Naive thymus-derived CD4-positive, alpha-beta T cell (primary cell): ENCODE measurements around the gene PLA2G7. TPM values are rescaled to one million over a fixed set of nuclear protein-coding genes. Genes with fewer than 3 reads are reported as not detected.

Experiments
- ATAC-seq: fragments of 150-1000 bp; cut with Tn5 transposase; 2 replicates; pipeline ENCODE4 v1.10.0; 2021; ENCODE audit warnings: mild to moderate bottlenecking, moderate library complexity
- CTCF ChIA-PET: fragments of 350-600 bp; sonication (Branson Sonifier 250); formaldehyde crosslinking; loops from one replicate; lab custom pipeline; 2021; ENCODE audit warnings: antibody characterized with exemption; lab: Charles Lee
- POLR2A ChIA-PET: fragments of 350-600 bp; sonication (Branson Sonifier 250); formaldehyde crosslinking; loops from one replicate; lab custom pipeline; 2021; ENCODE audit warnings: antibody characterized with exemption, inconsistent platforms; lab: Charles Lee
- DNase-seq, 9 donors: peaks; one replicate each; pipeline versions ENCODE4 v3.0.0 to v3.0.0-alpha.2; 2020 to 2022; ENCODE audit warnings: mixed read lengths in 1 of 9
- H3K27ac ChIP-seq: one replicate; pipeline ENCODE4 v1.7.0; 2013; ENCODE audit warnings: mild to moderate bottlenecking, low read depth, low read length, moderate library complexity
- H3K27me3 ChIP-seq, 2 donors: one replicate each; pipeline ENCODE4 v1.7.0; 2013; ENCODE audit warnings: low read length in 2 of 2, mild to moderate bottlenecking in 2 of 2, moderate library complexity in 2 of 2; ENCODE audit not compliant: control insufficient read depth in 2 of 2, insufficient read depth in 2 of 2
- H3K36me3 ChIP-seq, 3 experiments: 1 replicate in 2 of 3; 2 replicates in 1 of 3; pipeline ENCODE4 v1.7.0; 2013; ENCODE audit warnings: low read length in 3 of 3, mild to moderate bottlenecking in 3 of 3, moderate library complexity in 1 of 3; ENCODE audit not compliant: insufficient read depth in 3 of 3, control insufficient read depth in 2 of 3
- H3K4me1 ChIP-seq, 2 donors: one replicate each; pipeline ENCODE4 v1.7.0; 2013; ENCODE audit warnings: low read length in 2 of 2, mild to moderate bottlenecking in 2 of 2, moderate library complexity in 1 of 2; ENCODE audit not compliant: control insufficient read depth in 2 of 2, insufficient read depth in 2 of 2
- H3K4me3 ChIP-seq: 2 replicates; pipeline ENCODE4 v1.7.0; 2013; ENCODE audit warnings: mild to moderate bottlenecking, low read length
- H3K9me3 ChIP-seq, 3 experiments: 1 replicate in 2 of 3; 2 replicates in 1 of 3; pipeline ENCODE4 v1.7.0; 2013; ENCODE audit warnings: low read length in 3 of 3; ENCODE audit not compliant: control insufficient read depth in 2 of 3
- H3K27ac Mint-ChIP-seq, 9 donors: one replicate each; pipeline ENCODE4 v1.8.0; 2020 to 2022; ENCODE audit warnings: mixed read lengths in 9 of 9, mild to moderate bottlenecking in 8 of 9, moderate library complexity in 5 of 9, inconsistent platforms in 2 of 9
- H3K27me3 Mint-ChIP-seq, 5 donors: one replicate each; pipeline ENCODE4 v1.8.0; 2021 to 2022; ENCODE audit warnings: mixed read lengths in 5 of 5, mild to moderate bottlenecking in 1 of 5
- H3K36me3 Mint-ChIP-seq, 5 donors: one replicate each; pipeline ENCODE4 v1.8.0; 2020 to 2022; ENCODE audit warnings: mixed read lengths in 5 of 5, mild to moderate bottlenecking in 3 of 5, inconsistent platforms in 1 of 5
- H3K4me1 Mint-ChIP-seq, 7 donors: one replicate each; pipeline ENCODE4 v1.8.0; 2020 to 2022; ENCODE audit warnings: mixed read lengths in 7 of 7, mild to moderate bottlenecking in 3 of 7, inconsistent platforms in 1 of 7
- H3K4me3 Mint-ChIP-seq, 10 donors: one replicate each; pipeline ENCODE4 v1.8.0; 2020 to 2022; ENCODE audit warnings: mild to moderate bottlenecking in 10 of 10, mixed read lengths in 10 of 10, moderate library complexity in 6 of 10, inconsistent platforms in 2 of 10
- H3K9me3 Mint-ChIP-seq, 11 donors: one replicate each; pipeline ENCODE4 v1.8.0; 2020 to 2022; ENCODE audit warnings: mixed read lengths in 11 of 11, mild to moderate bottlenecking in 4 of 11, inconsistent platforms in 1 of 11, moderate library complexity in 1 of 11
- intact Hi-C, 2 donors: fragments of 100-400 bp; cut with micrococcal nuclease; formaldehyde crosslinking; loops; one replicate each; pipeline ENCODE4 v1.15.1; 2023
- polyA plus RNA-seq, 2 donors: library from polyadenylated mRNA; unstranded; fragments of 300-500 nt; fragmentation: Illumina TruSeq; gene quantifications; one replicate each; pipeline ENCODE4 v1.2.3, GENCODE V29; 2021
- total RNA-seq, 6 experiments: library from RNA in 5 of 6; stranded (reverse) in 5 of 6; gene quantifications; 1 replicate in 5 of 6; 2 replicates in 1 of 6; pipeline ENCODE4 v1.2.3 and lab custom pipeline; 2021 to 2026

Gene PLA2G7
- total and polyA plus RNA-seq, 7 experiments from 2014 or later = 0.88 to 8.9 (median 6.2) TPM; not detected in 3

DNA sequence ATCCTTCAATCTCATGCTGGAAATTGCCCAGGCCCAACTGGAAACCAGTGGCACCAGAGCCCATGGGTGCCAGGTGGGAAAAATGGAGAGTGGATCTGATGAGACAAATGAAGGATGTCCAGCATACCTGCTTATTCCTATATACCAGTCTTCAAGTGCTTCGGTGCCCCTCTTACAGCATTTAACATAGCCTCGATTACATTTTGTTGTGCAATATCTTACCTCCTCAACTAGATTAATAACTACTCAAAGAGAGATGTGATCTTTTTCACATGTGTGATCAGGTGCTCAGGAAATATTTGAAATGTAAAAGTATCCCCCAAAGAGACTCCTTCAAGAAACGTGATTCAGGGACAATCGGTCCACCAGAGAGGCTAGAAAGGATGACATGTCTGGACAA is 6.7 kb upstream of the PLA2G7 start:
- DNase-seq (no peak), ATAC-seq (no peak)
- ChIA-PET CTCF (no interaction called here), POLR2A (no interaction called here)
- H3K36me3 Mint-ChIP-seq = no peaks in the 10 kb centered on the region
- H3K4me1 Mint-ChIP-seq = no peaks in the 10 kb centered on the region
- H3K9me3 Mint-ChIP-seq = peaks cover 0 to 8% (median 0%) of the 10 kb centered on the region in 11 donors
- H3K4me3 ChIP-seq = no peak overlapping the region
- H3K9me3 ChIP-seq = no peaks in the 10 kb centered on the region
- no peaks in the 10 kb centered on the region for H3K27me3 ChIP-seq
- no peak overlapping the region for H3K4me3 Mint-ChIP-seq
- H3K27me3 Mint-ChIP-seq = peaks cover 14 to 53% (median 41%) of the 10 kb centered on the region in 5 donors
- no peaks in the 10 kb centered on the region for H3K4me1 ChIP-seq
- no peaks in the 10 kb centered on the region for H3K36me3 ChIP-seq
- H3K27ac ChIP-seq = no peak overlapping the region
- intact Hi-C loops = no loop called here
- no peak overlapping the region for H3K27ac Mint-ChIP-seq

GRCh38 chr6:46741482-46741881 is 6.3 kb upstream of the PLA2G7 start:
- H3K36me3 Mint-ChIP-seq = no peaks in the 10 kb centered on the region
- intact Hi-C loops = no loop called here
- H3K4me1 ChIP-seq = no peaks in the 10 kb centered on the region
- H3K4me1 Mint-ChIP-seq = peaks cover 0 to 1% (median 0%) of the 10 kb centered on the region in 7 donors
- H3K27me3 Mint-ChIP-seq = peaks cover 16 to 55% (median 45%) of the 10 kb centered on the region in 5 donors
- H3K9me3 ChIP-seq = no peaks in the 10 kb centered on the region
- CTCF ChIA-PET = no interaction called here
- no peaks in the 10 kb centered on the region for H3K36me3 ChIP-seq
- no peak overlapping the region for H3K27ac Mint-ChIP-seq
- H3K27ac ChIP-seq = no peak overlapping the region
- H3K27me3 ChIP-seq = no peaks in the 10 kb centered on the region
- H3K4me3 ChIP-seq = no peak overlapping the region
- ATAC-seq = no peak
- POLR2A ChIA-PET = no interaction called here
- no peak overlapping the region for H3K4me3 Mint-ChIP-seq
- H3K9me3 Mint-ChIP-seq = peaks cover 0 to 8% (median 0%) of the 10 kb centered on the region in 11 donors
- no peak for DNase-seq

- H3K9me3 ChIP-seq = no peaks in the 10 kb centered on the region
- DNase-seq (no peak), ATAC-seq (no peak)
- no peak overlapping the region for H3K27ac ChIP-seq
- no peaks in the 10 kb centered on the region for H3K4me1 ChIP-seq
- ChIA-PET POLR2A (no interaction called here), CTCF (no interaction called here)
- peaks cover 0 to 25% (median 14%) of the 10 kb centered on the region in 7 donors for H3K4me1 Mint-ChIP-seq
- H3K27me3 ChIP-seq = no peaks in the 10 kb centered on the region
- H3K4me3 ChIP-seq = no peak overlapping the region
- intact Hi-C loops = no loop called here
- no peaks in the 10 kb centered on the region for H3K36me3 ChIP-seq
- no peak overlapping the region for H3K4me3 Mint-ChIP-seq
- H3K36me3 Mint-ChIP-seq = no peaks in the 10 kb centered on the region
- peaks cover 0 to 5% (median 0%) of the 10 kb centered on the region in 11 donors for H3K9me3 Mint-ChIP-seq
- peak overlapping the region in 1 of 9 donors; percentile 15 for H3K27ac Mint-ChIP-seq
- peaks cover 56 to 71% (median 66%) of the 10 kb centered on the region in 5 donors for H3K27me3 Mint-ChIP-seq
Observed at GRCh38 chr6:46736906-46737305, 1.7 kb upstream of the PLA2G7 start.

DNA sequence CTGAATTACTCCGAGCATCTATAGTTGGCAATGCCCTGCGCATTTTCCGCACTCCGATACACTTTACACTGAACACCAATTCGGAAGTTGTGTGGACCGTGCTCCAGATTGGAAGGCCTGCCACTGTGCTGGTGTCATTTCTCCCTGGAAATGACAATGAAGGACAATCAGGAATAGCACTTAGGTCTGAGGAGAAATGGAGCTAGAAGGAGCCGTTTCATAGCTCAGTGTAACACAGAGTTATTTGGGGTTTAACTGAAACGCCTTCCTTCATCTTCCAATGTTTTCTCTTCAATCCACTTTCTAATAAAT is 501 bp upstream of the PLA2G7 start:
- Histone ChIP-seq H3K9me3 (no peaks in the 10 kb centered on the region), H3K27me3 (no peaks in the 10 kb centered on the region), H3K4me1 (no peaks in the 10 kb centered on the region), H3K27ac (no peak overlapping the region), H3K36me3 (no peaks in the 10 kb centered on the region), H3K4me3 (no peak overlapping the region)
- Mint-ChIP-seq H3K4me1 (peaks cover 0 to 25% (median 14%) of the 10 kb centered on the region in 7 donors), H3K4me3 (peak overlapping the region in 5 of 10 donors; percentile 20 to 53 (median 32)), H3K27ac (no peak overlapping the region), H3K9me3 (peaks cover 0 to 5% (median 0%) of the 10 kb centered on the region in 11 donors), H3K27me3 (peaks cover 61 to 76% (median 67%) of the 10 kb centered on the region in 5 donors), H3K36me3 (no peaks in the 10 kb centered on the region)
- ATAC-seq = no peak
- intact Hi-C loops = no loop called here
- no peak for DNase-seq
- ChIA-PET POLR2A (no interaction called here), CTCF (interaction anchor here (0.6 kb wide), 1 partner anchor 9 kb away, joined by 4 read pairs; no protein-coding TSS in a partner anchor)

GRCh38 chr6:46733341-46733801 is 1.8 kb downstream of the PLA2G7 start:
- no peaks in the 10 kb centered on the region for H3K36me3 ChIP-seq
- H3K9me3 Mint-ChIP-seq = peaks cover 0 to 5% (median 0%) of the 10 kb centered on the region in 11 donors
- H3K36me3 Mint-ChIP-seq = no peaks in the 10 kb centered on the region
- intact Hi-C loops = no loop called here
- ATAC-seq (no peak), DNase-seq (no peak)
- no peaks in the 10 kb centered on the region for H3K27me3 ChIP-seq
- no peak overlapping the region for H3K4me3 ChIP-seq
- ChIA-PET POLR2A (no interaction called here), CTCF (no interaction called here)
- no peak overlapping the region for H3K27ac ChIP-seq
- peak overlapping the region in 3 of 10 donors; percentile 7 to 70 (median 31) for H3K4me3 Mint-ChIP-seq
- no peaks in the 10 kb centered on the region for H3K9me3 ChIP-seq
- H3K4me1 Mint-ChIP-seq = peaks cover 0 to 25% (median 14%) of the 10 kb centered on the region in 7 donors
- H3K4me1 ChIP-seq = no peaks in the 10 kb centered on the region
- H3K27me3 Mint-ChIP-seq = peaks cover 58 to 73% (median 70%) of the 10 kb centered on the region in 5 donors
- H3K27ac Mint-ChIP-seq = no peak overlapping the region

- no peaks in the 10 kb centered on the region for H3K36me3 ChIP-seq
- Mint-ChIP-seq H3K27me3 (peaks cover 46 to 63% (median 57%) of the 10 kb centered on the region in 5 donors), H3K4me1 (peaks cover 0 to 19% (median 10%) of the 10 kb centered on the region in 7 donors), H3K36me3 (no peaks in the 10 kb centered on the region), H3K27ac (no peak overlapping the region), H3K9me3 (peaks cover 0 to 5% (median 0%) of the 10 kb centered on the region in 11 donors), H3K4me3 (no peak overlapping the region)
- intact Hi-C loops = no loop called here
- H3K27me3 ChIP-seq = no peaks in the 10 kb centered on the region
- H3K4me1 ChIP-seq = no peaks in the 10 kb centered on the region
- ChIA-PET POLR2A (no interaction called here), CTCF (no interaction called here)
- ATAC-seq = peak; percentile 72
- H3K4me3 ChIP-seq = no peak overlapping the region
- no peak for DNase-seq
- H3K27ac ChIP-seq = no peak overlapping the region
- no peaks in the 10 kb centered on the region for H3K9me3 ChIP-seq
Observed at GRCh38 chr6:46730921-46731461, 4.2 kb downstream of the PLA2G7 start.

- H3K4me3 ChIP-seq = no peak overlapping the region
- H3K4me1 ChIP-seq = no peaks in the 10 kb centered on the region
- H3K27ac Mint-ChIP-seq = no peak overlapping the region
- no peak for ATAC-seq
- ChIA-PET CTCF (no interaction called here), POLR2A (no interaction called here)
- peaks cover 0 to 19% (median 9%) of the 10 kb centered on the region in 7 donors for H3K4me1 Mint-ChIP-seq
- intact Hi-C loops = no loop called here
- no peak overlapping the region for H3K4me3 Mint-ChIP-seq
- no peak overlapping the region for H3K27ac ChIP-seq
- H3K36me3 Mint-ChIP-seq = no peaks in the 10 kb centered on the region
- H3K36me3 ChIP-seq = no peaks in the 10 kb centered on the region
- H3K9me3 ChIP-seq = no peaks in the 10 kb centered on the region
- DNase-seq = no peak
- no peaks in the 10 kb centered on the region for H3K27me3 ChIP-seq
- H3K27me3 Mint-ChIP-seq = peaks cover 41 to 62% (median 50%) of the 10 kb centered on the region in 5 donors
- peaks cover 0 to 5% (median 0%) of the 10 kb centered on the region in 11 donors for H3K9me3 Mint-ChIP-seq
Observed at GRCh38 chr6:46729787-46730326, 5.3 kb downstream of the PLA2G7 start.
